H1 (cell line): Measurements from ENCODE around the gene CELSR1. TPM values are rescaled to one million over a fixed set of nuclear protein-coding genes. Genes with fewer than 3 reads are reported as not detected.

Source experiments
- CTCF ChIA-PET: fragments of 300-600 bp; sonication (Branson Sonifier 250); formaldehyde crosslinking; loops from one replicate; lab custom pipeline; 2021; ENCODE audit not compliant: partially characterized antibody; lab: Charles Lee
- POLR2A ChIA-PET: fragments of 300-600 bp; sonication (Branson Sonifier 250); formaldehyde crosslinking; loops from one replicate; lab custom pipeline; 2021; ENCODE audit warnings: inconsistent platforms; ENCODE audit not compliant: partially characterized antibody; lab: Charles Lee
- DNase-seq, 2 experiments: peaks; one replicate each; pipeline versions ENCODE4 v3.0.0 to v3.0.0-alpha.2; 2010 to 2022; ENCODE audit warnings: low spot score in 2 of 2, low read depth in 1 of 2, mixed read lengths in 1 of 2
- FAIRE-seq: peaks from 2 replicates; lab custom pipeline; 2011; peaks lifted over from hg19 to GRCh38; lab: Jason Lieb, UNC
- H2AFZ ChIP-seq: 2 replicates; pipeline ENCODE4 v1.8.1; 2012; ENCODE audit warnings: low read length, inconsistent platforms
- H2AK5ac ChIP-seq: 2 replicates; pipeline ENCODE4 v1.6.1; 2013; ENCODE audit warnings: low read depth, low read length
- H2BK120ac ChIP-seq: replicated peaks from 2 replicates; pipeline ENCODE3; 2013; ENCODE audit warnings: low read depth, low read length, inconsistent platforms
- H2BK12ac ChIP-seq: 2 replicates; pipeline ENCODE4 v1.6.1; 2013; ENCODE audit warnings: low read depth, low read length
- H2BK15ac ChIP-seq: 2 replicates; pipeline ENCODE4 v1.6.1; 2013; ENCODE audit warnings: low read length
- H2BK20ac ChIP-seq: 2 replicates; pipeline ENCODE4 v1.6.1; 2013; ENCODE audit warnings: low read length
- H2BK5ac ChIP-seq: 2 replicates; pipeline ENCODE4 v1.6.1; 2013; ENCODE audit warnings: low read depth, low read length
- H3K14ac ChIP-seq: 2 replicates; pipeline ENCODE4 v1.6.1; 2013; ENCODE audit warnings: inconsistent platforms; ENCODE audit not compliant: insufficient read length
- H3K18ac ChIP-seq: 2 replicates; pipeline ENCODE4 v1.6.1; 2013; ENCODE audit warnings: low read length; ENCODE audit errors: extremely low read depth
- H3K23ac ChIP-seq: 2 replicates; pipeline ENCODE4 v1.6.1; 2013; ENCODE audit warnings: inconsistent platforms; ENCODE audit not compliant: insufficient read length
- H3K23me2 ChIP-seq: 2 replicates; pipeline ENCODE4 v1.6.1; 2013; ENCODE audit warnings: low read depth, low read length
- H3K27ac ChIP-seq: 2 replicates; pipeline ENCODE4 v1.6.1; 2011; ENCODE audit warnings: low read depth, low read length, inconsistent platforms
- H3K27me3 ChIP-seq, 4 experiments: replicated peaks in 1 of 4; 1 replicate in 1 of 4; 2 replicates in 3 of 4; pipeline versions ENCODE4 v1.6.1 to v1.8.1; 2011 to 2013; ENCODE audit warnings: low read length in 3 of 4, mild to moderate bottlenecking in 3 of 4, inconsistent platforms in 2 of 4, mixed read lengths in 2 of 4, moderate library complexity in 1 of 4; ENCODE audit not compliant: control insufficient read depth in 3 of 4, insufficient read depth in 3 of 4; ENCODE audit errors: extremely low read depth in 1 of 4
- H3K36me3 ChIP-seq, 4 experiments: 2 replicates each; pipeline versions ENCODE4 v1.6.1 to v1.8.1; 2011 to 2013; ENCODE audit warnings: mild to moderate bottlenecking in 4 of 4, low read length in 3 of 4, moderate library complexity in 2 of 4, control low read depth in 1 of 4, inconsistent platforms in 1 of 4; ENCODE audit not compliant: insufficient read depth in 4 of 4, control insufficient read depth in 2 of 4
- H3K4ac ChIP-seq: replicated peaks from 2 replicates; pipeline ENCODE3; 2013; ENCODE audit warnings: low read length, low read depth, mixed read lengths, inconsistent platforms; ENCODE audit not compliant: insufficient read length
- H3K4me1 ChIP-seq, 4 experiments: replicated peaks in 1 of 4; 1 replicate in 1 of 4; 2 replicates in 3 of 4; pipeline versions ENCODE4 v1.6.1 to v1.8.1; 2011 to 2013; ENCODE audit warnings: low read length in 3 of 4, inconsistent platforms in 2 of 4, mixed read lengths in 1 of 4; ENCODE audit not compliant: insufficient read depth in 4 of 4, control insufficient read depth in 3 of 4
- H3K4me2 ChIP-seq, 2 experiments: 2 replicates each; pipeline versions ENCODE4 v1.6.1 to v1.8.1; 2011 to 2013; ENCODE audit warnings: low read depth in 2 of 2, low read length in 2 of 2, control low read depth in 1 of 2, inconsistent platforms in 1 of 2, mild to moderate bottlenecking in 1 of 2; ENCODE audit not compliant: insufficient read depth in 1 of 2
- H3K4me3 ChIP-seq, 4 experiments: fragments of 200-600, 300-600 bp in 1 of 4; sonication (generic), shearing (Covaris generic), sonication (Bioruptor Twin) in 1 of 4; 2 replicates each; pipeline versions ENCODE4 v1.5.1 to v1.8.1; 2011 to 2016; ENCODE audit warnings: low read length in 4 of 4, low read depth in 3 of 4, control low read depth in 2 of 4, inconsistent platforms in 2 of 4, mild to moderate bottlenecking in 2 of 4, mixed read lengths in 1 of 4, moderate library complexity in 1 of 4; ENCODE audit not compliant: insufficient read depth in 2 of 4; ENCODE audit errors: extremely low read depth in 1 of 4
- H3K56ac ChIP-seq: replicated peaks from 2 replicates; pipeline ENCODE3; 2013; ENCODE audit warnings: low read depth, mild to moderate bottlenecking, mixed read lengths, low read length, inconsistent platforms; ENCODE audit not compliant: insufficient read length
- H3K79me1 ChIP-seq: 2 replicates; pipeline ENCODE4 v1.6.1; 2013; ENCODE audit warnings: low read depth, low read length, control low read depth
- H3K79me2 ChIP-seq, 2 experiments: 2 replicates each; pipeline versions ENCODE4 v1.6.1 to v1.8.1; 2012 to 2013; ENCODE audit warnings: low read length in 2 of 2, mild to moderate bottlenecking in 2 of 2, inconsistent platforms in 1 of 2; ENCODE audit not compliant: insufficient read depth in 2 of 2, control insufficient read depth in 1 of 2
- H3K9ac ChIP-seq, 4 experiments: replicated peaks in 1 of 4; 1 replicate in 1 of 4; 2 replicates in 3 of 4; pipeline versions ENCODE4 v1.6.1 to v1.8.1; 2011 to 2013; ENCODE audit warnings: low read depth in 3 of 4, low read length in 3 of 4, control low read depth in 2 of 4, mild to moderate bottlenecking in 2 of 4, moderate library complexity in 2 of 4, inconsistent platforms in 1 of 4; ENCODE audit errors: extremely low read depth in 1 of 4
- H3K9me3 ChIP-seq, 2 experiments: 2 replicates each; pipeline versions ENCODE4 v1.6.1 to v1.8.1; 2012 to 2013; ENCODE audit warnings: mild to moderate bottlenecking in 2 of 2, moderate library complexity in 2 of 2, control low read depth in 1 of 2, inconsistent platforms in 1 of 2, low read depth in 1 of 2, low read length in 1 of 2, mixed read lengths in 1 of 2; ENCODE audit not compliant: insufficient read depth in 2 of 2
- H4K20me1 ChIP-seq, 2 experiments: replicated peaks in 1 of 2; 2 replicates each; pipeline versions ENCODE3 to v1.8.1; 2011 to 2013; ENCODE audit warnings: inconsistent platforms in 2 of 2, low read length in 2 of 2, mild to moderate bottlenecking in 1 of 2; ENCODE audit not compliant: insufficient read depth in 2 of 2, control insufficient read depth in 1 of 2
- H4K5ac ChIP-seq: 2 replicates; pipeline ENCODE4 v1.6.1; 2013; ENCODE audit warnings: low read length, low read depth, mixed read lengths, inconsistent platforms; ENCODE audit not compliant: insufficient read length
- H4K8ac ChIP-seq: 2 replicates; pipeline ENCODE4 v1.8.0; 2013; ENCODE audit warnings: mild to moderate bottlenecking, moderate library complexity, low read length, inconsistent platforms; ENCODE audit not compliant: insufficient read depth; ENCODE audit errors: extremely low read depth
- H4K91ac ChIP-seq: replicated peaks from 2 replicates; pipeline ENCODE3; 2013; ENCODE audit warnings: low read length, mixed read lengths, inconsistent platforms; ENCODE audit not compliant: insufficient read length
- GTF2F1 ChIP-seq: IDR thresholded peaks from 2 replicates; pipeline ENCODE4 v1.6.1; 2012; ENCODE audit warnings: low read depth, low read length, improper control_type of control experiment, borderline replicate concordance
- KDM4A ChIP-seq: IDR thresholded peaks from one replicate; pipeline ENCODE4 v1.7.1; 2012; ENCODE audit warnings: low read depth, mild to moderate bottlenecking, moderate library complexity, low read length, inconsistent platforms; ENCODE audit not compliant: severe bottlenecking
- RAD21 ChIP-seq, 2 experiments: IDR thresholded peaks in 1 of 2; conservative IDR thresholded peaks in 1 of 2; 2 replicates each; pipeline ENCODE4 v1.6.1; 2011; ENCODE audit warnings: low read depth in 2 of 2, low read length in 2 of 2, improper control_type of control experiment in 1 of 2, inconsistent platforms in 1 of 2, mild to moderate bottlenecking in 1 of 2, moderate library complexity in 1 of 2
- SIN3A ChIP-seq, 2 experiments: IDR thresholded peaks in 1 of 2; conservative IDR thresholded peaks in 1 of 2; 2 replicates each; pipeline ENCODE4 v1.6.1; 2011 to 2012; ENCODE audit warnings: low read length in 2 of 2, improper control_type of control experiment in 1 of 2, low read depth in 1 of 2, mild to moderate bottlenecking in 1 of 2
- SP4 ChIP-seq: IDR thresholded peaks from 2 replicates; pipeline ENCODE4 v1.6.1; 2012; ENCODE audit warnings: low read length, inconsistent platforms
- TEAD4 ChIP-seq: IDR thresholded peaks from 2 replicates; pipeline ENCODE4 v1.6.1; 2012; ENCODE audit warnings: low read depth, low read length, inconsistent platforms, mixed read lengths
- WGBS, 2 experiments: shearing (Covaris generic) in 1 of 2; methylation state at CpG; one replicate each; pipeline versions ENCODE4 v1.1.6 to v1.1.7; 2013 to 2015; ENCODE audit warnings: low lambda C conversion rate in 2 of 2, mixed read lengths in 2 of 2, inconsistent platforms in 1 of 2, low coverage in 1 of 2, missing lambda C conversion rate in 1 of 2; ENCODE audit not compliant: insufficient replicate concordance in 2 of 2, insufficient coverage in 1 of 2, insufficient read length in 1 of 2; ENCODE audit errors: extremely low coverage in 1 of 2, missing lambda C conversion rate in 1 of 2; 5-methylcytosine and 5-hydroxymethylcytosine counted together
- polyA plus RNA-seq, 7 experiments: library from polyadenylated mRNA; depleted of rRNA in 3 of 7; stranded (reverse) in 5 of 7; unstranded in 2 of 7; fragments of >200 nt in 5 of 7; fragments of 200-250 nt in 2 of 7; gene quantifications; 1 replicate in 5 of 7; 2 replicates in 1 of 7; 4 replicates in 1 of 7; pipeline versions ENCODE4 v1.2.1 to v1.2.3, GENCODE V29; 2011 to 2013; ENCODE audit warnings: missing spikeins in 2 of 7, mixed read lengths in 2 of 7
- total RNA-seq: library from RNA; stranded (reverse); fragmentation: NEBNext Ultra II Directional; extraction: Animal tissue kit (Norgen Biotek cat#: 25700); gene quantifications from 2 replicates; pipeline ENCODE4 v1.2.1, GENCODE V29; 2021

Gene CELSR1
- total and polyA plus RNA-seq, 2 of the 8 experiments (the other 6 are each of a cell fraction or from before 2014, with no cell fraction given) = 9.0 to 12.4 TPM

DNA sequence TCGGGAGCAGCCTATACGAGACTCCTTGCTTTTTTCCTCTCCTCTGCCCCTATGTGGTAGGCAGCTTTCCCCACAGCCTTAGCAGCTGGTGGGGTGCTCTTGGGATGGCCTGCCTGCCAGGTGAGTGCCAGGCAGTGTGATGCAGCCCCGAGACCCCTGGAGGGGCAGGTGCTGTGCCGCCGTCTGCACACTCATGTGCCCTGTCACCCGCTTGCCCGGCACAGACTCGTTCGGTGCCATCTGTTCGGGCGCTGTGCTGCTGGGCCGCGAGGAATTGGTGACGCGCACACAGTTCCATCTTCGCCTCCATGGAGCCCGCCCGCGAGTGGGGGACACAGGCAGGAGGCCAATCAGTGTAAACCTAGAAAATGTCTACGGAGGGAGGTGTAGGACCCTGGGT, 186.8 kb downstream of the CELSR1 start:
- Histone ChIP-seq H3K9me3 (no peaks in the 10 kb centered on the region), H3K27me3 (no peaks in the 10 kb centered on the region), H4K91ac (no peak overlapping the region), H3K18ac (no peak overlapping the region), H4K5ac (no peak overlapping the region), H2BK5ac (no peak overlapping the region), H3K4me2 (no peak overlapping the region), H2BK12ac (no peak overlapping the region), H2BK15ac (no peak overlapping the region), H3K4ac (no peak overlapping the region), H2AK5ac (no peak overlapping the region), H3K27ac (no peak overlapping the region), H3K4me3 (no peak overlapping the region), H3K36me3 (peaks cover 28 to 74% (median 67%) of the 10 kb centered on the region in 4 experiments), H3K14ac (no peak overlapping the region), H3K23ac (no peak overlapping the region), H4K8ac (peak overlapping the region; percentile 17; the same call in 1 of the 2 replicates), H3K9ac (no peak overlapping the region), H3K79me1 (peaks cover 7% of the 10 kb centered on the region), H3K79me2 (no peaks in the 10 kb centered on the region; a peak in 1 of 4 replicates), H3K4me1 (no peaks in the 10 kb centered on the region), H4K20me1 (peaks cover 19 to 33% of the 10 kb centered on the region in 2 experiments), H3K23me2 (no peaks in the 10 kb centered on the region), H2AFZ (no peak overlapping the region), H2BK120ac (no peak overlapping the region), H2BK20ac (no peak overlapping the region), H3K56ac (no peak overlapping the region)
- FAIRE-seq = no peak
- WGBS, 2 experiments = 95% methylated on average over 20 of the region's 20 CpGs; no CpG with 5 or more reads in 1 of the 2 experiments
- DNase-seq = no peak
- ChIA-PET POLR2A (interaction anchor here (1.7 kb wide), 2 partner anchors 12 kb away, joined by 4 to 6 read pairs; no protein-coding TSS in a partner anchor), CTCF (interaction anchor here (1.5 to 2.3 kb wide), 3 partner anchors 17 to 213 kb away, joined by 3 to 6 read pairs (median 6); no protein-coding TSS in a partner anchor)
- TF ChIP-seq KDM4A = no peak
- TF ChIP-seq SIN3A (conservative IDR thresholded peaks at IDR 0.05 in 1 of 2, IDR thresholded peaks at IDR 0.05 in 1 of 2; ENCODE audit: low read depth in 1 of 2, low read length in 2 of 2) = no peak
- TF ChIP-seq GTF2F1 = no peak
- TF ChIP-seq RAD21 (IDR thresholded peaks at IDR 0.05 in 1 of 2, conservative IDR thresholded peaks at IDR 0.05 in 1 of 2; ENCODE audit: low read depth in 2 of 2, low read length in 2 of 2) = no peak
- no peak for TF ChIP-seq TEAD4
- no peak for TF ChIP-seq SP4
